Fibroblast of peridontal ligament (primary cell): ENCODE data around the gene LRRTM2.

Experiments used
- DNase-seq: peaks from one replicate; pipeline ENCODE4 v3.0.0-alpha.2; 2010; ENCODE audit errors: extremely low read depth

Gene LRRTM2

DNA sequence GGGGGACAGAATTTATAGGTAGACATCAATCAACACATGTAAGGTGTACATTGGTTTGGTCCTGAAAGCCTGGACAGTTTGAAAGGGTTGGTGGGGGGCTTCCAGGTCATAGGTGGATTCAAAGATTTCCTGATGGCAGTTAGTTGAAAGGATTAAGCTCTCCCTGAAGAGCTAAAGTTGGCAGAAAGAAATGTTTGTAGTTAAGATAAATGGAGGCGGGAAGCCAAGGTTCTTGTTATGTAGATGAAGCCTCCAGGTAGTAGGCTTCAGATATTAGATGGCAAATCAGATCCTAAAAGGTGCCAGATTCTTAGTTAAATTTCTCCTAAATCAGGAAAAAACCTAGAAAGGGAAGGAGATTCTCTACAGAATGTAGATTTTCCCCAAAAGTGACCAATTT is 9.0 kb upstream of the LRRTM2 start:
- no peak for DNase-seq

DNA sequence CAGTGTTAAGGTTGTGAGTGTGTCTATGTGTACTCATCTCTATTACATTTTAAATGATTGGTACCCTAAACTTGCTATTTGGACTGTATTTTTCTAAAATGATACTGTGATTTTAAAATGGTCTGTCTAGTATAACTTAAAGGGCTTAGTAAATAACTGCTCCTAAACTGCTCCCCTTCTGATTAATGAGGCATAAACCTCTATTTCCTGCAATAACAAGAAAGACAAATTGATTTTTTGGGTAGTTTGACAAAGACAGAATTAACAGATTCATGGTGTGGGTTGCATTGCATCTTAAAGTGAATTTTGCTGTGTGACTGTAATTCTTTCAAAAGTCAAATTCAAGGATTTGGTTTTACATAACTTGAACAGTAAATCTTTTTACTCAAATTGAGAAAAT is 8.1 kb upstream of the LRRTM2 start:
- no peak for DNase-seq

DNA sequence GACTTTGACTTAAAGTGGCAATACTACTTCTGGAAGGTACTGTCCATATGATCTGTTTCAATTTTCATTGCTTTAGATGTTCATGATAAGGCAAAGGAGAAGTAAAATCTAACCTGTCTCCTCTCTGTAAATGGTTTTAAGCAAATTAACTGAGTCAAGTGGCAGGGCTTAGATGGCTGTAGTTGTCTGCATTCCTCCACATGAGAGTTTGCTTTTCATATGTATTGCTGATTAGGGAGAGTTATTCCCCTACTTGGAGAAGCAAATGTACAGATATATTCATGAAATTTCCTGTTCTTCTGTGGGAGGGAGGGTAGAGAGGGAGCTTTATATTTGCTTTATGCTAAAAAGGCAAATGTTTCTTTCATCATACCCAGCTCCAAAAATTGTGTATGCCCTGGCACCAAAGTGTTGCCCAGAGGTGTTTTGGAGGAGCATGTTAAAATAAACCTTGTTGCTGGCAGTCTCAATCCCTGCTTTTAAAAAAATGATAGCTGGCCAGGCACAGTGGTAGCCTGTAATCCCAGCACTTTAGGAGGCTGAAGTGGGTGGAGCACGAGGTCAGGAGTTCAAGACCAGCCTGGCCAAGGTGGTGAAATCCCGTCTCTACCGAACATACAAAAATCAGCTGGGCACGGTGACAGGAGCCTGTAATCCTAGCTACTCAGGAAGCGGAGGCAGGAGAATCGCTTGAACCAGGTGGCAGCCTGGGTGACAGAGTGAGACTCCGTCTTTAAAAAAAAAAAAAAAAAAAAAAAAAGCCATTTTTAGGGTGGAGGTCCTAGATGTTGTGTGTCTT is 3.5 kb upstream of the LRRTM2 start:
- no peak for DNase-seq

- no peak for DNase-seq
Observed at GRCh38 chr5:138876811-138877210, 1.7 kb upstream of the LRRTM2 start.

DNA sequence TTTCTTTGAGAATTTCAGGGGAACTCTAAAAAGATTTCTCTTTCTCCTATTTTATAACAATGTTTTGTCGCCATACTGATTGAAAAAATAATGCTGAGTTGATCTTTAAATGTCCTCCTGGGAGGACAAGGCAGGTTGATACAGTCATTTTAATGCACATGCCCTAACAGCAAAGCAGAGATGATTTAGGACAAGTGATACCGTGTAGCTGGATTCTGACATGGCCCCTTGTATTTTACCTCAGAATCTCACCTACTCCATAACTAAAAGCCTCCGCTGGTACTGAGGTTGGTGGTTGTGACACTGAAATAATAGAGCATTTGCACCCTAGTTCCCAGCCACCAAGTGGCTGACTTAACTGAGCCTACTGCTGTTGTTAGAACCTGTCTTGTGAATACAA is 811 bp upstream of the LRRTM2 start:
- DNase-seq, result no peak

GRCh38 chr5:138875552-138875875 is 379 bp upstream of the LRRTM2 start:
- no peak for DNase-seq

GRCh38 chr5:138874241-138874640 is 894 bp downstream of the LRRTM2 start:
- DNase-seq, result peak; percentile 56

DNA sequence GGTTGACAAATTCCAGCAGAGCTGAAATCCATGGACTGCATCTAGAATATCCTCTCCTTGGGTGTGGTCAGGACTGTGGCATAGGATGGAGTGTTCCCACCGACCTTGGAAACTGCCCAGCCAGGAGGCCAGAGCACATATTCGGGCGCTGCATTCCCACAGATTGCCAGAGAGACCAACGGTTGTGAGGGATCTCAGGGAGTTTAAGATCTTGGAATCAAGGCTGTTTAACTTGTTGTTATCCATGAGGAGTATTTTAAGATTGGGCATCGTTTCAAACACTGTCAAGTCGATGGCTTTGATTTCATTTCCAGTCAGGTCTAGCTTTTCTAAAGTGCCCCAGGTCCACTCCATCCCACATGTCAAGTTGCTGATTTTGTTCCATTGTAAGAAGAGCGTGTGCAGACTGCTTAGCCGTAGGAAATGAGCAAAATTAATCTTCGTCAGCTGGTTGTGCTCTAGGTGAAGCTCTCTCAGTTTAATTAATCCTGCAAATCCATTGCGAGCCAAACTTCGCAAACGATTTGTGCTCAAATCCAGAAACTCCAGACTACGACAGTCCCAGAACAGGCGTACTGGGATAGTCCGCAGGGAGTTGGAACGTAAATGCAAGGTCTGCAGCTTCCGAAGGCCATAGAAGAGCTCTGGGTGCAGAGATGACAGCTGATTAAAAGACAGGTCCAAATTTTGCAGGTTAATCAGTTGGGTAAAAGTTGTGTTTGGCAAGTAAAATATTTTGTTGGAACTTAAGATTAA is 1.5 kb downstream of the LRRTM2 start:
- no peak for DNase-seq

- DNase-seq, result no peak
Observed at GRCh38 chr5:138872841-138873465, 2.2 kb downstream of the LRRTM2 start.

GRCh38 chr5:138870611-138871010 is 4.5 kb downstream of the LRRTM2 start:
- DNase-seq, result peak; percentile 21

- DNase-seq, result peak; percentile 62
Observed at GRCh38 chr5:138869763-138870500, 5.2 kb downstream of the LRRTM2 start.

GRCh38 chr5:138869038-138869437 is 6.1 kb downstream of the LRRTM2 start:
- peak; percentile 13 for DNase-seq

DNA sequence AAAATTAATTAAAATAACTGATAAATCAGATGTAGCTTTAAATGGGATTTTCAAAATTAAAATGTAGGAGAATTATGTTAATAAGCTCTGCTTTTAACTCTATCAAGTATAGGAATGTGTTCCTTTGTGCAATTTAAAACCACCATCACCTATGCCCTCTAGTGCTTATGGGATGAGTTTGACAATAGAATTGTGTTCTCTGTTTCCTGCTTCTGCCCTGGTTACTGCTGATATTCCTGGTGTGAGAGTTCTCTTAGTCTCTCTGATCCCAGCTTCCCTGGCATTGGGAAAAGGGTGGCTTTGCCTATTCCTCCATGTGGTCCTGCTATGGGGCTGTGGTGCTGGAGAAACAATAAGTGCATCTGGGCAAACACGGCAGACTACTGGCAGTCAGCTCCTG is 8.1 kb downstream of the LRRTM2 start:
- DNase-seq, result no peak

GRCh38 chr5:138853132-138853531 is 22.0 kb downstream of the LRRTM2 start:
- DNase-seq, result no peak

DNA sequence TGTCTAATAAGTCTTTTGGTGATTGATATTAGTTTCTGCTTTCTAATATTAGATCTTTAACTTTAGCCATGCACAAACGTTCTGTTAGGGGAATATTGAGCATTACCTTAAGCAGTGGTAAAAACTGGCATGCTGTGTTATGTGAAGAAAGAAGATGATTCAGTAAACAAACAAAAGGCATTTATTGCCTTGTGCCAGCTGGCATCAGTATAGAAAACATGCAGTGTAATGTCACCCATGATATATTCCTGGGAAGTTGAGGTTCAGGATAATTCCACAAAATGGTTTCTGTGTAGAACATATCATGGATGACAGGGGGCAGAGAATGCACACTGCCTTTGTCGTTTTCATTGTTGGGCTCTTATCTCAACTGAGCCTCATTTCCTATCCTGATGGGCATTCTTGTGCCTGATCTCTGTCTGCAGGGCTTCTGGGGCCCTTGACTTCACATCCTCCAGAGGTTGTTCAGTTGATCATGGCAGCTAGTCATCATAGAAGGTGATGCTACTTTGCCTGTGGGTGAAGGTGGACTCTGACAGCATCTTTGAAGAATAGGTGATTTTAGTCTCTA is 24.2 kb downstream of the LRRTM2 start:
- no peak for DNase-seq

DNA sequence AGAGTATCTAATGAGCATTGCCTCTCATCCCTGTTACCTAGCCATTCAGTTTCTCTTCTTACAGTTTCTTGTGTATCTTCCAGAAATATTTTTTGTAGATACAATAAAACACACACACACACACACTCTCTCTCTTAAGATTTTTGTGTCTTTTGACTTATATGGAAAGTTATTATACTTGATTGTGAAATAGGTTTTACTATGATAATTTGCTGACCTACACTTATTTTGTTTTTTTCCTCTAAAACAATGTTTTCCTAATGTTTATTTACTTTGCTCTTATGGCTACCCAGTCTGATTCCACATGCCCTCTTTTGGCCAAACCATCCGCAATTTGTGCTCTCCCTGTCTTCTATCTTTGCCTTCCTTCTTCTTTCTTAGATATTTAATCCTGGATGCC is 25.3 kb downstream of the LRRTM2 start:
- peak; percentile 30 for DNase-seq

- DNase-seq, result no peak
Observed at GRCh38 chr5:138849439-138849838, 25.7 kb downstream of the LRRTM2 start.

DNA sequence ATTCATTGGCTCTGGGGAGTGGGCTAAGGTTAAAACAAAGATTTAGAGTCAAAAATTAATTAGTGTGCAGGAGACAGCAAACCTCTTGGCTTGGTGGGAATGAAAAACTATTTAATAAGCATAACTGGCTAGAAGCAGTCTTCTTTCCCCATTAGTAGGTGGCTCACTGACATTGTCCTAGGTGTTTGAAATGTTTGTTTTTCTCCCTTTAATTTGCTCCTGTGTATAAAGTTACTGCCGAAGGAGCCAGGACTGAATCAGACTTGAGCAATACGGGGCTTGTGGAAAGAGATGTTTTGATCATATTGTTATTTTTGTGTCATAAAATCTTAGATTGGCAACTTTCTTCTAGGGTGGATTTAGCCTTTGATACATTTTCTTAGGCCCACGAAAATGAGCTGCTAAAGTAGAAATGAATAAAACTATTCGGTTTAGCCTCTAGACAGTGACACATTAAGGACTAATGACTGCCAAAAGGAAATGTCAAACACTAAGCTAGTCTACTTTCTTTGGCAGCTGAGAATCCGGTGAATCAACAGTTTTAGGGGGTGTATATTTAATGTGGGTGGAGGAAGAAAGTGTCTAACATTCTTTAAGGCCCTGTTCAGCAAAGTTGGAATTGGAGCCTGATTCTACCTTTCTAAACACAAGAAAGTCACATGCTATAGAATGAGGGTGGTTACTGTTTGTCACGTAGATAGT is 30.2 kb downstream of the LRRTM2 start:
- peak; percentile 74 for DNase-seq

GRCh38 chr5:138844125-138844461 is 31.0 kb downstream of the LRRTM2 start:
- no peak for DNase-seq

GRCh38 chr5:138843316-138844124 is 31.6 kb downstream of the LRRTM2 start:
- peak; percentile 68 for DNase-seq

- DNase-seq, result peak; percentile 47
Observed at GRCh38 chr5:138841531-138841930, 33.6 kb downstream of the LRRTM2 start.
